Endothelial cell of umbilical vein (primary cell): ENCODE data around the gene CDT1. TPM values are rescaled to one million over a fixed set of nuclear protein-coding genes. Genes with fewer than 3 reads are reported as not detected.

Experiments
- BruUV-seq: library from RNA; stranded (reverse); fragments of 400-500 nt; replicated peaks from 2 replicates; lab custom pipeline; 2021; lab: Mats Ljungman, UMichigan
- CTCF ChIA-PET: fragments of 300-600, 350-600 bp; sonication (Branson Sonifier 250); formaldehyde crosslinking; loops from one replicate; lab custom pipeline; 2021; ENCODE audit warnings: antibody characterized with exemption, inconsistent platforms; lab: Charles Lee
- POLR2A ChIA-PET: fragments of 300-600, 350-600 bp; sonication (Branson Sonifier 250); formaldehyde crosslinking; loops from one replicate; lab custom pipeline; 2021; ENCODE audit warnings: antibody characterized with exemption, inconsistent platforms; lab: Charles Lee
- DNase-seq: peaks from one replicate; pipeline ENCODE4 v3.0.0-alpha.2; 2011; ENCODE audit warnings: low read depth, low spot score
- FAIRE-seq: peaks from 2 replicates; lab custom pipeline; 2011; peaks lifted over from hg19 to GRCh38; lab: Jason Lieb, UNC
- H2AFZ ChIP-seq: 2 replicates; pipeline ENCODE4 v1.6.0; 2012; ENCODE audit warnings: low read depth, low read length, control low read depth, inconsistent platforms
- H3K27ac ChIP-seq: 2 replicates; pipeline ENCODE4 v1.5.1; 2011; ENCODE audit warnings: low read depth, mild to moderate bottlenecking, control low read depth, low read length, moderate library complexity; ENCODE audit not compliant: insufficient read depth
- H3K27me3 ChIP-seq, 2 experiments: 2 replicates each; pipeline versions ENCODE4 v1.6.0 to v1.6.1; 2011; ENCODE audit warnings: low read length in 2 of 2, mixed read lengths in 1 of 2; ENCODE audit not compliant: control insufficient read depth in 2 of 2, insufficient read depth in 2 of 2
- H3K36me3 ChIP-seq, 2 experiments: 2 replicates in 1 of 2; 3 replicates in 1 of 2; pipeline ENCODE4 v1.5.1; 2011; ENCODE audit warnings: low read length in 2 of 2, mild to moderate bottlenecking in 1 of 2, moderate library complexity in 1 of 2; ENCODE audit not compliant: control insufficient read depth in 2 of 2, insufficient read depth in 2 of 2; ENCODE audit errors: extremely low read depth in 1 of 2
- H3K4me1 ChIP-seq: 3 replicates; pipeline ENCODE4 v1.5.1; 2011; ENCODE audit warnings: mild to moderate bottlenecking, low read length; ENCODE audit not compliant: control insufficient read depth, insufficient read depth; ENCODE audit errors: extremely low read depth
- H3K4me2 ChIP-seq: 2 replicates; pipeline ENCODE4 v1.6.1; 2011; ENCODE audit warnings: low read length, control low read depth, mixed read lengths; ENCODE audit not compliant: insufficient read depth
- H3K4me3 ChIP-seq, 3 experiments: fragments of 200-600 bp in 1 of 3; sonication (generic), shearing (Covaris generic) in 1 of 3; replicated peaks in 1 of 3; 2 replicates each; pipeline ENCODE4 v1.5.1; 2011 to 2016; ENCODE audit warnings: control low read depth in 3 of 3, low read length in 3 of 3, mild to moderate bottlenecking in 2 of 3, inconsistent platforms in 1 of 3, low read depth in 1 of 3, moderate library complexity in 1 of 3; ENCODE audit not compliant: insufficient read depth in 1 of 3
- H3K79me2 ChIP-seq: 2 replicates; pipeline ENCODE4 v1.6.0; 2012; ENCODE audit warnings: low read length, inconsistent platforms; ENCODE audit not compliant: control insufficient read depth, insufficient read depth
- H3K9ac ChIP-seq: replicated peaks from 2 replicates; pipeline ENCODE3; 2011; ENCODE audit warnings: low read length, control low read depth; ENCODE audit not compliant: insufficient read depth; ENCODE audit errors: extremely low read depth
- H3K9me1 ChIP-seq: replicated peaks from 3 replicates; pipeline ENCODE4 v1.6.0; 2011; ENCODE audit warnings: mild to moderate bottlenecking, low read length; ENCODE audit not compliant: control insufficient read depth, insufficient read depth; ENCODE audit errors: extremely low read depth
- H3K9me3 ChIP-seq: replicated peaks from 2 replicates; pipeline ENCODE4 v1.5.1; 2012; ENCODE audit warnings: low read length, inconsistent platforms; ENCODE audit not compliant: control insufficient read depth, insufficient read depth
- H4K20me1 ChIP-seq: replicated peaks from 2 replicates; pipeline ENCODE3; 2011; ENCODE audit warnings: mild to moderate bottlenecking, low read length; ENCODE audit not compliant: control insufficient read depth, insufficient read depth; ENCODE audit errors: extremely low read depth
- EZH2 ChIP-seq: IDR thresholded peaks from 2 replicates; pipeline ENCODE4 v1.6.1; 2012; ENCODE audit warnings: borderline replicate concordance, low read depth, mild to moderate bottlenecking, moderate library complexity, low read length, inconsistent platforms; ENCODE audit not compliant: severe bottlenecking
- FOS ChIP-seq: IDR thresholded peaks from 2 replicates; pipeline ENCODE4 v1.6.1; 2011; ENCODE audit warnings: mild to moderate bottlenecking, low read length, moderate library complexity, borderline replicate concordance; ENCODE audit not compliant: insufficient read depth
- JUN ChIP-seq: IDR thresholded peaks from 2 replicates; pipeline ENCODE4 v1.6.1; 2011; ENCODE audit warnings: borderline replicate concordance, low read depth; ENCODE audit not compliant: insufficient read length, insufficient read depth
- MYC ChIP-seq: IDR thresholded peaks from one replicate; pipeline ENCODE4 v1.6.1; 2011; ENCODE audit warnings: mild to moderate bottlenecking, low read depth, low read length
- POLR2A ChIP-seq: IDR thresholded peaks from 2 replicates; pipeline ENCODE4 v1.6.1; 2012; ENCODE audit warnings: low read depth, mild to moderate bottlenecking, control low read depth, low read length
- POLR2AphosphoS5 ChIP-seq: IDR thresholded peaks from 2 replicates; pipeline ENCODE4 v1.6.1; 2012; ENCODE audit warnings: low read depth, mild to moderate bottlenecking, control low read depth, low read length, moderate library complexity; ENCODE audit not compliant: insufficient read depth
- dilution Hi-C: fragments of 300-500 bp; cut with MboI; formaldehyde crosslinking; loops from one replicate; pipeline ENCODE4 v1.15.0; 2019; ENCODE audit warnings: low sequenced_read_pairs; ENCODE audit not compliant: extremely low pct_ligation_motif_present
- intact Hi-C: fragments of 100-400 bp; cut with micrococcal nuclease; formaldehyde crosslinking; loops from one replicate; pipeline ENCODE4 v1.10.0; 2022
- polyA plus RNA-seq, 4 experiments: library from polyadenylated mRNA; depleted of rRNA in 3 of 4; stranded (reverse) in 3 of 4; unstranded in 1 of 4; fragments of >200 nt; gene quantifications; 2 replicates each; pipeline versions ENCODE4 v1.2.1 to v1.2.3, GENCODE V29; 2011 to 2012; ENCODE audit warnings: missing spikeins in 1 of 4
- total RNA-seq: library from RNA; stranded (reverse); gene quantifications from 2 replicates; pipeline ENCODE4 v1.2.3, GENCODE V29; 2021
- TF ChIP-seq, protein P1 (sequence below): IDR thresholded peaks from 2 replicates; pipeline ENCODE4 v1.6.1; 2011; ENCODE audit not compliant: insufficient read depth, insufficient read length

The CDT1 gene
- total and polyA plus RNA-seq, 2 donors (not counting 3 experiments of a cell fraction or from before 2014, with no cell fraction given): 15.6 to 30.6 TPM

DNA sequence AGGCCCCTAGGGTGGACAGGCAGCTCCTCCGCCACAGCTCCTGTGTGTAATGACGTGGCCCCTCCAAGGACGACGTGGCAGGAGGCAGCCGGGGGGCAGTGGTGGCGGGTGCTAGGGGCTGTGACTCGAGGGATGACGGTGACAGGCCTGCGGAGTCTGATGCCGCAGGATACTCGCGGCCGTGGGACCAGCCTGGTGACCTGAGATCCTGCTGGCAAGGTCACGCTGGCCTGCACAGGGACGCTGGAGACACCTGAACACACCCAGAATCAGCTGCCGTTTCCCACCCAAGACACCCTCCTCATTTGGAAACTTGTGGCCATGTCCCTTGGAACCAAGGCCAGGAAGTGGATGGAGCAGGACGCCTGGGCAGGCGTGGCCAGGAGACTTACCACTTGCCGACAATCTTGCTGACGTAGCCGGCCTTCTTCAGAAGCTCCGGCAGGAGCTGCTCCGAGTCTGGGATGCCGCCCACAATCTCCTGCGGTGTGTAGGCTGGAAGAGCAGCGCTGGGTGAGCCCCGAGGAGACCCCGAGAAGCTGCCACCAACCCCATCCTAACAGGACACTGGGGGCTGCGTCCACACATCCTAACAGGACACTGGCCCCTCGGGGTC lies 37.1 kb downstream of the CDT1 start:
- no peak for DNase-seq
- no peak for FAIRE-seq
- ChIA-PET CTCF (interaction anchor here (0.9 to 1.3 kb wide), 2 partner anchors 9 to 17 kb away, joined by 3 read pairs; partner anchors contain the start of gene TRAPPC2L), POLR2A (no interaction called here)
- no peak overlapping the region for H3K9ac ChIP-seq
- no peak for TF ChIP-seq FOS
- TF ChIP-seq JUN: no peak
- TF ChIP-seq EZH2: no peak
- TF ChIP-seq MYC: no peak
- TF ChIP-seq, protein P1, sequence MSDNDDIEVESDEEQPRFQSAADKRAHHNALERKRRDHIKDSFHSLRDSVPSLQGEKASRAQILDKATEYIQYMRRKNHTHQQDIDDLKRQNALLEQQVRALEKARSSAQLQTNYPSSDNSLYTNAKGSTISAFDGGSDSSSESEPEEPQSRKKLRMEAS: no peak
- H3K9me1 ChIP-seq: no peaks in the 10 kb centered on the region
- H2AFZ ChIP-seq: no peak overlapping the region
- no TSS peak for BruUV-seq
- dilution Hi-C loops: no loop called here
- H3K79me2 ChIP-seq: no peaks in the 10 kb centered on the region
- no peaks in the 10 kb centered on the region for H4K20me1 ChIP-seq
- no peaks in the 10 kb centered on the region for H3K27me3 ChIP-seq
- H3K9me3 ChIP-seq: no peaks in the 10 kb centered on the region
- no peak overlapping the region for H3K4me3 ChIP-seq
- peaks cover 0 to 10% of the 10 kb centered on the region in 2 experiments for H3K36me3 ChIP-seq
- H3K27ac ChIP-seq: no peak overlapping the region
- H3K4me1 ChIP-seq: no peaks in the 10 kb centered on the region
- intact Hi-C loops: no loop called here
- H3K4me2 ChIP-seq: no peak overlapping the region

DNA sequence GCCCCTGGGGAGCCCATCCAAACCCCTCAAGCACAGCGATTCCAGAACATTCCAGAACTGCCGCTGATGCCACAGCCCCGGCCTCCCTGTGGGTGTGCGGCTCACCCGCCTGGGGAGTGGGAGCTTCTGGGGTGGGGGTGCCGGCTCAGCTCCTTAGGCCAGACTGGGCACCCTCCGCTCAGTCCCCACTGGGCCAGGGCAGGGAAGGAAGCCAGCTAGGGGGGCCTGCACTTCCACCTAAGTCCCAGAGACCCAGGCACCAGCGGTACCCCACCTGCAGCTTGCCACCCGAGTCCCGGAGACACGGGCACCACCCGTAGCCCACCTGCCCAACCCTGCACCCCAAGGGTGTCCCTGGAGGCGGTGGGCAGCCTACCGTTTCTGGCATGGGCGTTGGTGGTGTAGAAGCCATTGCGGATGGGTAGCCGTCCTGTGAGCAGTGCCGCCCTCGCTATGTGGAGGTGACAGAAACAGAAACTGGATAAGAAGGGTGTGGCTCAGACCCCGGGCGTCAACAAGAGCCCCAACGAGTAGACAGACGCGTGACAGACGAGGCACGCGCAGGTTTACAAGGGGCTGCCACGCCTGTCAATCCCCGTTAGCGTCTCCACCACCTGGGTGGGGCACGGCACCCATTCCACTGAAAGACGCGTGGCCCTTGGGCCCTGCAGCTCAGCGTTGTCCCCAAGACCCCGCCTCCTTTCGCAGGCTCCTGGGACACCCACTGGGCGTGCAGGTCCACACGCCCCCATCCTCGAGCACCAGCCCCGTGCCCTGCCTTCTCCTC lies 38.1 kb downstream of the CDT1 start:
- Histone ChIP-seq H3K27me3 (no peaks in the 10 kb centered on the region), H3K9me3 (no peaks in the 10 kb centered on the region), H3K4me1 (no peaks in the 10 kb centered on the region), H3K4me2 (no peak overlapping the region), H3K79me2 (no peaks in the 10 kb centered on the region), H4K20me1 (no peaks in the 10 kb centered on the region), H3K27ac (no peak overlapping the region), H3K36me3 (peaks cover 0 to 10% of the 10 kb centered on the region in 2 experiments), H3K9ac (no peak overlapping the region), H2AFZ (no peak overlapping the region), H3K4me3 (no peak overlapping the region), H3K9me1 (no peaks in the 10 kb centered on the region)
- dilution Hi-C loops (no loop called here), intact Hi-C loops (no loop called here)
- BruUV-seq: no TSS peak
- TF ChIP-seq FOS: no peak
- no peak for TF ChIP-seq POLR2AphosphoS5
- TF ChIP-seq POLR2A: no peak
- TF ChIP-seq JUN: no peak
- DNase-seq (no peak), FAIRE-seq (no peak)
- ChIA-PET POLR2A (no interaction called here), CTCF (no interaction called here)
